ENCODE data around the gene NRIP2. TPM values are rescaled to one million over a fixed set of nuclear protein-coding genes. Genes with fewer than 3 reads are reported as not detected.

The NRIP2 gene
- 10 to 100 TPM in 3 of 4 donors, 1 to 10 TPM in 1; 6.6 to 33.1 (median 28.8) TPM for total RNA-seq

DNA sequence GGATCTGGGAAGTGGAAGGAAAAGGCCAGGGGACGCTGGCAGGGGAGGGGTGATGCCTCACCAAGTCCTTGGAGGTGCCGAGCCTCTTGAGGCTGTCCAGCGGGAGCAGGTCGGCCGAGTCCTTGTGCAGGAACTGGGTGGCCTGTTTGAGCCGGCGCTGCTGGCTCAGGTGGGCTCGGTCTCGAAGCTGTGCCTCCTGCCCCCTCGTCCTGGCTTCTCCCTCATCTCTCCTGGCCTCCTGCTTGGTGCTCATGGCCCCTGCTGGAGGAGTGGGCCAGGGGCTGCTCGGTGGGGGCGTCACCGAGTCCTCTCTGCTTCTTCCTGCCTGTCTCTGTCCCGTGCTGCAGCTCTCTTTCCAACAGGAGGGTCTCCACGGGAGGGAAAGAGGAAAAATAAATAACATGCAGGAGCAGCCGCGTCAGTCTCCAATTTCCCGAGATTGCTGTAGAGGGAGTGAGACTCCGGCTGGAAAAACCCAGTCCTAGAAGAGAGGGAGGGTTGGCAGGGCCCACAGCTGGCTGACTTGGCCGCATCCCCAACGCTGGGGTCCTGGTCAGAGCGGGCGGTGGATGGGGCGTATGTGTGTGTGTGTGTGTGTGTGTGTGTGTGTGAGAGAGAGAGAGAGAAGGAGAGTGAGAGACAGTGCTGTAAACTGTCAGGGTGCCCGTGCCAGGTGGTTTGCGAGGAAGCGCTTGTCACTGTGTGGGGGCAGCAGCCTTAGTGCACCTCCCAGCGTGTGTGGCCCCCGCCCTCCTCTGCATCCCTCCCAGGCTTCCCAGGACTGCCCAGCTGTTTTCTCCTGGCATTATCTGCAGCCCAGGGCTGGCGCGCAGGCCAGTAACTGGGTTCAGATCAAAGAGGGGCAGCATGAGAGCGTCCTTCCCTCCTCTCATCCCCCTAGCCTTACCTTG lies at the start of gene NRIP2:
NRIP2 (minus strand) TSS at position 455 of the 911 bp plus-strand sequence; CDS start at position 403, 52 bp downstream.
- H3K36me3 ChIP-seq, result peaks cover 0 to 25% (median 0%) of the 10 kb centered on the region in 3 donors
- no peak for TF ChIP-seq POLR2A (IDR thresholded peaks at IDR 0.05)
- TF ChIP-seq CTCF (IDR thresholded peaks at IDR 0.05), result peak in 3 of 5 experiments; percentile 25 to 36 (median 30)
- no peak for TF ChIP-seq EP300 (IDR thresholded peaks at IDR 0.05)
- no peaks in the 10 kb centered on the region for H3K9me3 ChIP-seq
- peaks cover 0 to 47% (median 11%) of the 10 kb centered on the region in 4 donors for H3K4me1 ChIP-seq
- 8 to 9% methylated on average over 23 to 32 of the region's 32 CpGs for WGBS, 2 donors
- DNase-seq (ENCODE audit: low spot score in 2 of 2), result no peak
- peak within 1 kb of the TSS; percentile 69 to 87 (median 80) for H3K27ac ChIP-seq
- peak within 1 kb of the TSS; percentile 29 to 49 (median 36) for H3K4me3 ChIP-seq
- H3K27me3 ChIP-seq, result no peaks in the 10 kb centered on the region

DNA sequence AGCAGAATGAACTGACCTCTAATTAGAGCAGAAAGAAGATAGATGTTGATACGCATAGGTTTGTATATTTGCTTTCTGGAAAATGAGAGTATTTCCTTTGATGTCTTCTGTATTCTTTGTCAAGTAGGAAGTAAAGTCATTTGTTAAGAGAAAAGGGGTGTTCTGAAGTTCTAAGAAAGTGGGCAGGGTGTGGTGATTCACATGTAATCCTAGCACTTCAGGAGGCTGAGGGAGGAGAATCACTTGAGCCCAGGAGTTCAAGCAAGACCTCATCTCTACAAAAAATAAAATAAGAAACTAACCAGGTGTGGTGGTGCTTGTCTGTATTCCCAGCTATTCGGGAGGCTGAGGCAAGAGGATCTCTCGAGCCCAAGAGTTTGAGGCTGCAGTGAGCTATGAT lies 45.0 kb upstream of the NRIP2 start:
- Histone ChIP-seq H3K4me1 (peaks cover 0 to 25% (median 12%) of the 10 kb centered on the region in 4 donors), H3K27me3 (no peaks in the 10 kb centered on the region), H3K27ac (no peak overlapping the region), H3K36me3 (peaks cover 0 to 5% (median 0%) of the 10 kb centered on the region in 3 donors), H3K4me3 (no peak overlapping the region), H3K9me3 (no peaks in the 10 kb centered on the region)
- DNase-seq (ENCODE audit: low spot score in 2 of 2), result no peak
- WGBS, 2 donors, result 91 to 96% methylated on average over 3 of the region's 3 CpGs
- no peak for TF ChIP-seq EP300 (IDR thresholded peaks at IDR 0.05)
- TF ChIP-seq POLR2A (IDR thresholded peaks at IDR 0.05), result no peak
- no peak for TF ChIP-seq CTCF (IDR thresholded peaks at IDR 0.05)

- peak in 1 of 2 donors; percentile 25 for TF ChIP-seq EP300 (IDR thresholded peaks at IDR 0.05)
- no peak for TF ChIP-seq POLR2A (IDR thresholded peaks at IDR 0.05)
- Histone ChIP-seq H3K27me3 (no peaks in the 10 kb centered on the region), H3K9me3 (no peaks in the 10 kb centered on the region), H3K4me3 (peak overlapping the region; percentile 51 to 90 (median 88)), H3K4me1 (peaks cover 0 to 25% (median 12%) of the 10 kb centered on the region in 4 donors), H3K27ac (peak overlapping the region; percentile 83 to 98 (median 96)), H3K36me3 (peaks cover 0 to 5% (median 0%) of the 10 kb centered on the region in 3 donors)
- DNase-seq (ENCODE audit: low spot score in 2 of 2), result no peak
- WGBS, 2 donors, result 37 to 38% methylated on average over 16 of the region's 16 CpGs
Measured at GRCh38 chr12:2877953-2878732, 43.3 kb upstream of the NRIP2 start.

GRCh38 chr12:2877047-2877952 lies 42.5 kb upstream of the NRIP2 start, which contains the start of the genes FOXM1 and RHNO1:
TSS of gene FOXM1 (minus strand) at chr12:2877174. CDS start at chr12:2874478, 2,696 bp downstream.
TSS of gene RHNO1 (plus strand) at chr12:2877223. CDS start at chr12:2885367, 8,144 bp downstream.
- TF ChIP-seq CTCF (IDR thresholded peaks at IDR 0.05), result peak in 2 of 5 experiments; percentile 24 to 27
- peak in 1 of 2 donors; percentile 91 for TF ChIP-seq EP300 (IDR thresholded peaks at IDR 0.05)
- TF ChIP-seq POLR2A (IDR thresholded peaks at IDR 0.05), result peak; percentile 47 to 77
- H3K27ac ChIP-seq, result peak within 1 kb of the TSS; percentile 83 to 98 (median 96)
- no peaks in the 10 kb centered on the region for H3K9me3 ChIP-seq
- peak within 1 kb of the TSS; percentile 51 to 90 (median 88) for H3K4me3 ChIP-seq
- peak; percentile 84 to 92 for DNase-seq (ENCODE audit: low spot score in 2 of 2)
- peaks cover 0 to 25% (median 12%) of the 10 kb centered on the region in 4 donors for H3K4me1 ChIP-seq
- no peaks in the 10 kb centered on the region for H3K27me3 ChIP-seq
- WGBS, 2 donors, result 0 to 1% methylated on average over 36 to 44 of the region's 70 CpGs
- peaks cover 0 to 5% (median 0%) of the 10 kb centered on the region in 3 donors for H3K36me3 ChIP-seq

Data from tibial nerve (tissue), 4 donors.